Kidney tubule cell (primary cell): ENCODE data around the gene NUAK1.
A peak's percentile ranks its signal among the peaks of the same experiment; 100 is the strongest.

Source experiments
- DNase-seq: peaks from one replicate; pipeline ENCODE4 v3.0.0-alpha.2; 2018; ENCODE audit warnings: low spot score

Gene NUAK1

DNA sequence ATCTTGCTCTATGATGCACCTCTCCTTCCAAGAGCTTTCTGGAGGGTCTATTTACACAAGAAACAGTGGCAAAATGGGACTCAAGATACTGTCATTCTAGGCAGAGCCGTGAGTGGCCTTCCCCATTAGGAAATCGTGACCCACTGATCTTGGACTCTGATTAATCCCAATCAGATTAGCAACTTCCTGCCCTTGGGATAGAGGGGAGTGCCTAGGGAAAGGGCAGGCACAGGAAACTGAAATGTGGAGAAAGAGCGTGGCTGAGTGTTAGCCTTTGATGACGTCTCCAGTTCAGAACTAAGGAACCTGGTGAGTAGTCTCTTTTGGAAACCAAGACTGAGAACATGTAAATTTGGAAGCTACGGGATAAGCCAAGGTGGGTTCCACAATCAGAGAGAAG lies 76.1 kb downstream of the NUAK1 start:
- DNase-seq: no peak

DNA sequence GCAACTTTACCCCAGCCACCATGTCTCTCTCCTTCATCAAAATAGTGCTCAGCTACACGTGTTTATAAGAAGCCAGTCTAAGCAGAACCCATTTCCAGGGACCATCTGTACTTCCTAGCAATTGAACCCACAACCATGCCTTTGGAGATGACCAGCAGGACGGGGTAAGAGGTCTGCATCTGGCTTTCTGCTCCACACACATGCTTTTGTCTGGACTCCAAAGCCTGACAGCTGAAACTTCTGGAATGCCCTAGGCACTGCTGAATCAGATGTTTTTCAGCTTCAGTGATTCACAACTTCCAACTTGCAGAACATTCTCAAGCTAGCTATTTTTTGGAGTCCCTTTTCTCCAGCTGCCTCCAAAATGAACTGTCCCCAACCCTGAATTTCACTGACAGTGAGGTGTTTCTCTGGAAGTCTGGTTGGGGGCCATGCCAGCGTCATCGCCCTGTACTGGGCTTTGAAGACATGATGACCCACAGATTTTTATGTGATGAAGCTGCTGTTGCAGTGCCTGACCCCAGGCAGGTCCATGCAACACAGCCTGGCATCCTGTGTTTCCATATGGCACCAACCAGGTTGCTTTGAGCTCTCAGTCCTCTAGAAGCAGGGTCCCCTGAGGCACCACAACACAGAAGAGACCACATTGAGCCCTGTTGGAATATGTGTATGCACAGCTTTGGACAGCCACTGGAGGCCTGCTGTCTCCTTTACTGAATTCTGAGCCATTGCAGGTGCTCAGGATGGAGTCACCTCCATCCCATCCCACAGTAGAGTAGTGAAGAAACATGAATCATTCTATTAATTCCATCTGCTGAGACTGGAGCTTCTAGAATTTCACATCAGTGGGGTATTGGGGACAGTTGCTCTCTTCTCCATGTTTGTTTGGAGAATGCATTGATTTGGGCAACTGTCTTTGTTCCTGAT lies 80.2 kb downstream of the NUAK1 start:
- DNase-seq: peak; percentile 37

DNA sequence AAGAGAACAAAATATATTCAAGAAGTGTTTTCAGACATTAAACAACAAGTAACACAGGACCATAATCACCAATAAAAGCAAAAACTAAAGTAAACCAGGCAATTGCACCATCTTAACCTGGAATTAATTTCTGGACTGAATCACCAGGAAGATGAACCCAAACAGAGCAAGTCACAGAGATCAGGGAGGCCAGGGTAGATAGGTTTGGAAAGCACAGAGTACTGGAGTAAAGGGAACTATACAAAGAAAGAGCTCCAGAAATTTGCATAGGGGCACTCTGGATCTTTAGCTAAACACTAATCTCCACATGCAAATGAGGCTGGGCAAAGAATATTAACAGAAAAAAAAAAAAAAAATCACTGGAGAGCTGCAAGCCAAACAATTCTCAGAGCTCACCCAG lies 84.7 kb downstream of the NUAK1 start:
- no peak for DNase-seq

DNA sequence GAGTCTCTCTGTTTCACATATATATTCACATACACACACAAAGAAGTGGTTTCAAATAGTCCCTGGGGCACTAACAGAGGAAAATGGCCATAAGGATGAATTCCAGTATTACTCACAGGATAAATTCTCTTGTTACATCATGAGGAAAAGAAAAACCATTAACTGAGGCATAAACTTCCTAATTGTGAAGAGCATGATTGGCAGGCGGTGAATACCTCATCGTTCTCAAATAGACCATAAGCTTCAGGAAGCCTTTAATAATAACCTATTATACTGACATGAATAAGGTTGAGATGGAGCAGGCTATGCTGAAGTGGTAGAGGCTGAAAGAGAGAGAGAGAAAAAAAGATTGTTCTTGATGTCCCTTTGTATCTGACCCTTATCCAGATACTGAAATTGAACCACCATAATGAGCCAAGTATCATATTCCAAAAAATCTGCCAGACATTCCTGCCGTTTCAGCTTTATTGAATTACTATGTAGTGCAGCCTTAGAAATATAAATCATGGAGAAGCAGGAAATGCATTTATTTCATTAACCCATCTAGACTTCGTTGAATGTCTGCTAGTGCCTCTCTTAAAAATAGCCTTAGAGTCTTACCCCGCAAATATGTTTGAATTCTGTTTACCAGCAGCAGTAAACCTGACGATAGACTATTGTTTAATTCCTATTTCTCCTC lies 86.8 kb downstream of the NUAK1 start:
- DNase-seq: peak; percentile 49

DNA sequence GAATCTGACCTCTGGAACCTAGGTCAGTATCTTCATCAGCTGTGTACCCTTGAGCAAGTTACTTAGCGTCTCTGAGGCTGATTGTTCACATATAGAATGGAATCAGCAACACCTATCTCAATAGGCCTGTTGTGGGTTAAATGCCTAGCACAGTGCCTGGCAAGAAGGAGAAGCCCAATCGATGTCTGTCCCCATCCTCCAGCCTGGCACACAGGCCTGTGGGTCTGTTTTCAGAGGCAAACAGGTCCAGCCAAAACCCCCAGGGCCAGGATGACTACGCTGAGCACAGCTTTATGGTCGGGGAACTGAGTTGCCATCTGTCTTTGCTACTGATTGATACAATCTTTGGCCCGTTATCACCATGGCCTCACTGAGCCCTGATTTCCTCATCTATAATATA lies 89.2 kb downstream of the NUAK1 start:
- DNase-seq: no peak

DNA sequence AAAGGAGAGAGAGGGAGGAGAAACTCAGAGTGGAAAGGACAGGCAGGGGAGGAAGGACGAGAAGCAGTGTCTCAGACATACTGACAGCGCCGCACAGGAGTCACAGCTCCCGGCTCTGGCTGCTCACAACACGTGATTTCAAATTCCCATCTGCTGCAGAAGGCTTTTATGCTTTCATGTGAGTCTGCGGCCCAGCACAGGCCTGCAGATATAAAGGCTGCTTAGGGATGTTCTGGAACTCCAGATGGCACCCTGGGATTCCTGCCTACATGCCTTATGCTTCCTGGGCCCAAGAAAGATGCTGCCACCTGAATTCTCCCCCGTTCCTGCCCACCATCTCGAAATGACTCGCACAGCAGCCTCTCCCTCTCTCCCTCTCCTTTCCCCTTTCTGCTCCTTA lies 89.6 kb downstream of the NUAK1 start:
- DNase-seq: no peak

DNA sequence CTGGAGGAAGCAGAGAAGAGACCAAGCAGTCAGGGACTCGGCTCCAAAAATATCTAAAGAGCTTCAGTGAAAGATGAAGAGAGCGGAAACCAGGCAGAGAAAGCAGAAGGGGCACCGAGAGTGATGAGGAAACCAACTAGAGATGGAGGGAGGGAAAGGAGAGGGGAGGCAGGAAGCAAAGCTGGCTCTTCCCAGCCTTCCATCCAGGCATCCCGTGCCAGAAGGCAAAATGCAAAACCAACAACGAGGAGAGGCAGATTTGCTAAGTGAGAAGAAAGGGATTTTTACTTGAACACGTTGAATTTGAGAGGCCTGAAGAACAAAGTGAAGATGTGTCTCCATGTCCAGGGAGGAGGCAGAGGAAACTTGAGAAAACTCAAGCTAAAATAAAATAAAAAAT lies 90.1 kb downstream of the NUAK1 start:
- no peak for DNase-seq

DNA sequence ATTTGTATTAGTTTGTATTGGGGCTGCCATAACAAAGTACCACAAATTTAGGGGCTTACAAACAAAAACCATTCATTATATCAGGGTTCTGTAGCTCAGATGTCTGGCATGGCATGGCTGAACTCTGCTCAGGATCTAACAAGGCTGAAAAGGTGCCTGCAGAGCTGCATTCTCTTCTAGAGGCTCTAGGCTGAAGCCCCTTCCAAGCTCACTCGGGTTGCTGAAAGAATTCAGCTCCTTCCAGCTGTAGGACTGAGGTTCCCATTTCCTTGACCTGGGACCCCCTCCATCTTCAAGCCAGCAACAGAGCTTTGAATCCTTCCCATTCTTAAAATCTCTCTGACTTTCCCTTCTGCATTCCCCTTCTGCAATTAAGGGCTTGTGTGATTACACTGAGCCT lies 90.7 kb downstream of the NUAK1 start:
- no peak for DNase-seq

DNA sequence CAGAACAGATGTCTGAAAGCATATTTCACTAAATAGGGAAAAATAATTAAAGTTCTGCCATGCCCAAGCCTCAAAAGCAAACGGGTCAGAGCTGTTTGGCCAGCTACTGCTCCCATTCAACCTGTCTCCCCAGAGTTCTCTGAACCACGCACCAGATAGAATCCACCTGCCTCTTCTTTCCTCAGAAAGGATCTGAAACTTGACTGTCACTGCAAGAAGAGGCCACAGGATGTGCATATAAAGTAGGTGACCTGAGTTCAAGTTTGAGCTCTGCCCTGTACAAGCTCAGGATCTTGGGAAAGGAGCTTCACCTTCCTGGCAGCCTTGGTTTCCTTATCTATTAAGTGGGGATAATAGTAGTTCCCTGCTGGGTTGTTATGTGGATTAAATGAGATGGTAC lies 91.8 kb downstream of the NUAK1 start:
- DNase-seq: no peak

DNA sequence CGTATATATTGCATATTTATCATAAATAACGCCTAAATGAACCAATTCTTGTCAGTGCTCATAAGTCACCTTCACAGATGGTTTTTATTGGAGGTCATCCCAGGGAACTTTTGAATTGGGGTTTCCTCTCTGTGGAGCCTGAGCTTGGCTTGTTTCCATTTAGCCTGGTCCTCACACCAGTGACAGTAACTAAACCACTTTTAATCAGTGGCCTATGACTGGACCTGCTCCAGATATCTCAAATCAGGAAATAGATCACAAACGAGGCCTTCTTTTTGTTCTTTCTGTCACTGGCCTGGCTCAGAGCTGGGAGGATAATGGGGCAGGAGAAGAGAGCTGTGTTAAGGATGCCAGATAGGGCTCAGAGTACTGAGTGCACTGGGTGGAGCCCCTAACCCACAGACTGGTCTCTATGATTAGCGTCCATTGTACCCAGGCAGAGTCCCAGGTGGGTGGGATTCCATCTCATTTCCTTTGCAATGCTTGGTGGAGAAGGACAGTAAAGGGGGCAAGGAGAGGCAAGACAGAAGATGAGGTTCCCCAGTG lies 92.4 kb downstream of the NUAK1 start:
- no peak for DNase-seq

DNA sequence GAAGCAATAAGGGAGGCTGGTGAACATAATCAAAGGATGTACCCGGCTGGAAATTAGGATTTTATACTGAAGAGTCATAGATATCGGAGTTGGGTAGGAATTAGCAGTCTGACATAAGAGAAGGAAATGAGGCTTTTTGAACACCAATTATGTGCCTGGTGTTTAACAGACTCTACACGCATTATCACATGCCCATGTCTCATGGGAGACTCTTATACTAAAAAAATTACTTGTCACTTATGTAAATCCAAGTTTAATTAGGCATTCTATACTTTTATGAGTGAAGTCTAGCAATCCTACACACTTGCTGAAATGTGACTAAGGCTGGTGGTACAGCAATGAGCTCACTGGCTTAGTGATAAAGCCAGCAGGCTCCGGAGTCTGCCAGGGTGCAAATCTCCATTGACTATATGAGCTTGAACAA lies 93.5 kb downstream of the NUAK1 start:
- DNase-seq: no peak

DNA sequence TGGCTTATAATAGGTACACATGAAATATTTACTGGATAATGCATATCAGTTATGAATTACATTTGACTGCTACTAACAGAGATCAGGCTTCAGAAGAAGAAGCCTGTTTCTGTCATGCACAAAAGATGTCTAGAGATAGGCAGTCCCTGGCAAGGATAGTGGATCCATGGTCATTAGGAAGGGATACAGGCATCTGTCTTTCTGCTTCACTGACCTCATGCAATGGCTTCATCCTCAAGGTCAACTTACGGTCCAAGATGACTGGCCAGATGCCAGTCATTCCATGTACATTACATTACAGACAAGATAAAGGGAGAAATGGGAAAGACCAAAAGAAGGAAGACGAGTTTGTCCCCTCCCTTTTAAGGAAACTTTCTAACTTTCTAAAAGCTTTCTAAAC lies 94.0 kb downstream of the NUAK1 start:
- DNase-seq: peak; percentile 83

DNA sequence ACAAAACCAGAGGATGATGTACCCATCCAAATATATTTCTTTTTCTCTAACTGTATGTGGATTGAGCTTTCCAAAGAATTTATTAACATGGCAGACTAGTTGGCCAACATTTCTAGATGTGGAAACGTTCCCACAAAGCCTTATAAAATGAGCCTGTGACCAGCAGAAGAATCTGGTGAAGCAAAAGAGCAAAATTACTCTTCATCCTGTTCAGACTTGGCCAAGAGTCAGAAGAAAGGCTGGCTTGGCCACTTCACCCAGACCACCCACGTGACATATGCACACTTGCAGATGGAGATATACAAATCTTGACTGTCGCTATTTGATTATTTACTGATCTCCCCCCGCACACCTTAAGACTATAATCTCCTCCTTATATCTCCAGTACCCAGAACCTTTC lies 96.7 kb downstream of the NUAK1 start:
- no peak for DNase-seq

DNA sequence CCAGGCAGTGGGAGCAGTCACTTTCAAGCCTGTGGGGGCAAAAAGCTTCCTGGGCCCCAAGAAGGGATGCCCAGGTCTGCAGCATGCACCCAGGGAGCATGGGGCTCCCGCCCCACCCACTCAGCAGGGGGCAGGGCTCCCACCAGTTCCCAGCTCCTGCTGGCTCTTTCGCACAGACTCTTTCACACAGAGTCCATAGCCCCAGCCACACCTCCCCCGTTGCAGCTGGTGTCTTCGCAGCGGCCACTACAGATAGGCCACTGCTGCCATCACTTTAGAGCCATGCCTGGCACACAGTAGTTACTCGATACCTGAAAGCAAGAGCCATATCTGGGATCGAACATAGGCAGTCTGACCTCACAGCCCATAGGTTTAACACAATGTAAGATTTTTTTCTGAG lies 98.2 kb downstream of the NUAK1 start:
- no peak for DNase-seq

DNA sequence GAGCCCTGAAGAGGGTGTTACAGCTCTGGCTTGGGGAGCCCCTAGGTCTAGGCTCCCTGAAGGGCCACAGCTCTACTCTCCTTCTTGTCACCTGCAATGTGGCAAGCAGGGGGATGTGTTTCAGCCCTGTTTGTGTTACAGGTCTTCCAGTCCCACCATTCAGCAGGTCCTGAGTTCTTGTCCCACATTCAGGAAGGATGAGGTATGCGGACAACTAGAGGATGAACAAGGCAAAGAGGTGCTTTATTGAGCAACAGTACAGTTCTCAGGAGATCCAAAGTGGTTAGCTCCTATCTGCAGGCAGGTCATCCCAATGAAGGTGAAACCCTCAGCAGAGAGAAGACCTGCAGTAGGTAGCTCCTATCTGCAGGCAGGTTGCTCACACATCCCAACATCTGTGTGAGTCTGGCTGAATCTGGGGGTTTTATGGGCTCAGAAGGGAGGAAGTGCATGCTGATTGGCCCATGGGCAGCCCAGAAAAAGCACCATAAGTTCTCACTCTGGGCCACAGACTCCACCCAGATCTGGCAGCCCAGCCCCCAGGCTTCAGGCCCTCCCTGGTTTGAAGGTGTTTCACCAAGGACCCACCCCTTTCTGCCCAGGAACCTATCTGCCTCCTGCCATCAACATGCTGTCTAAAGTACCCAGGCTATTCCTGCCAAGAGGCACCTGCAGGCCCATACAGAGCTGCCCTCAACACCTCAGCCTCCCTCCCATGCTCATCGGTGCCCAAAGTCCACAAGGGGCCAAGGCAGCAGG lies 98.9 kb downstream of the NUAK1 start:
- DNase-seq: no peak

DNA sequence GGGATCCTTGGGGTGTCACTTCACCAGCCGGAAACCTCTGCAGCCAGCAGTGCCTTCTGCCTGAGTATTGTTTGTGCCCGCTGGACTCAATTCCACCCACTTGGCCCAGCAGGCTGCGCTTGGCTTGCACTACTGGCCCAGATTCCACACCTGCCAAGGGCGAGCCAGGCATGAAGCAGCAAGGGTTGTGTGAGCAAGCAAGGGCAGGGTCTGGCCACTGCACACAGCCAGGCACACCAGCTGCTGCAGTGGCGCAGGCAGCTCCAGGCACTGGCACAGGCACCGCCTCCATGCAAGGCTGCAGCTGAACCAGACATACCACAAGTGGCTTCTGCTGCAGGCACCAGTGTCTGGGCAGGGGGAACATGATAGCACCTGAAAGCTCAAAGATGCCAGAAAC lies 99.5 kb downstream of the NUAK1 start:
- no peak for DNase-seq

DNA sequence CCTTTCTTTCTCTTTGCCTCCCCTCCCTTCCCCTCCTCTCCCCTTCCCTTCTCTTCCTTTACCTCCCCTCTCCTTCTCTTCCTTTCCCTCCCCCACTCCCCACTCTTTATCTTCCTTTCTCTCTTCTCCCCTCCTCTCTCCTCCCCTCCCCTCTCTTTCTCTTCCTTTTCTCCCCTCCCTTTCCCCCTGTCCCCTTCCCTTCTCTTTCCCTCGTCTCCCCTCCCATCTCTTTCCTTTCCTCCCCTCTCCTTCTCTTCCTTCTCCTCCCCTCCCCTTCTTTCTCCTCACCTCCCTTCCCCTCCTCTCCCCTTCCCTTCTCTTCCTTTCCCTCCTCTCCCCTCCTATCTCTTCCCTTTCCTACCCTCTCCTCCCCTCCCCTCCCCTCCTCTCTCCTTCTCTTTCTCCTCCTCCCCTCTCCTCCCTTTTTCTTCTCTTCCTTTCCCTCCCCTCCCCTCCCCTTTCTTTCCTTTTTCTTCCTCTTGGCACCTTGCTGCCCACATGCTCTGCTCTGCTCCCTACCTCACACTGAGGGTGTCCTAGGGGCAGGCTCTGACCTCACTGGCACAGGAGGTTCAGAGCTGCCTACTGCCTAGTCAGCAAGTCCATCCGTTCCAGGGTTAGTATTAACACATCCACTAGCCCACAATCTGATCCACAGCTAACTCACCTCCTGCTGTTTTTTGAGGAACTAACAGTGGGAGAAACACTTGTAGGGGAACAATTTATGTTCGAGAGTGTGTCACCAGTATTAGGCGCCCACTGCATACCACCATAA lies 101.0 kb downstream of the NUAK1 start:
- DNase-seq: peak; percentile 35

DNA sequence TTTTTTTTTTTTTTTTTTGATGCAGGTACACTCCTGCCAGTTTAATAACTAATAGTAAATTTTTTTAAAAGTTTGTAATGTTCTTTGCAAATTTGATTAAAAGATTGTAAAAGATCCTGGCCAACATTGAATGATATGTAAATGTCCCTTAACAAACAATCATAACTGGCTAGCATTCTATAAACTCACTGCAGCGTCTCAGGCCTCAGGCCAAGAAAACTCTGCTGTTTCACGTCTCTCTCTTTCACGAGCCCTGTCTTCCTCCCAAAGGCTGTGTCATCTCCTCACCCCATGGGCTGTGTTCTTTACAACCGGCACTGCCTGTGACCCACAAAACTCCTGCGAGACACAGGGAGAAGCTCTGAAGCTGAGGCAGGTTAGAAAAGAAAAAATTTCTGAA lies 103.3 kb downstream of the NUAK1 start:
- DNase-seq: no peak

DNA sequence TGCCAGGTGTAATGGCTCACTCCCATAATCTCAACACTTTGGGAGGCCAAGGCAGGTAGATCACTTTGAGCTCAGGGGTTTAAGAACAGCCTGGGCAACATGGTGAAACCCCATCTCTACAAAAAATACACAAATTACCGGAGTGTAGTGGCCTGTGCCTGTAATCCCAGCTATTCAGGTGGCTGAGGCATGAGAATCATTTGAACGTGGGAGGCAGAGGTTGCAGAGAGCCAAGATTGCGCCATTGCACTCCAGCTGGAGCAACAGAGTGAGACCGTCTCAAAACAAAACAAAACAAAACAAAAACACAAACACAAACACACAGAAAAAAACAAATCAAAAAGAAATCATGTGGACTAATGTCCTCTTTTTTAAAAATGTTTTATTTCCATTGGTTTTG lies 104.4 kb downstream of the NUAK1 start:
- no peak for DNase-seq

DNA sequence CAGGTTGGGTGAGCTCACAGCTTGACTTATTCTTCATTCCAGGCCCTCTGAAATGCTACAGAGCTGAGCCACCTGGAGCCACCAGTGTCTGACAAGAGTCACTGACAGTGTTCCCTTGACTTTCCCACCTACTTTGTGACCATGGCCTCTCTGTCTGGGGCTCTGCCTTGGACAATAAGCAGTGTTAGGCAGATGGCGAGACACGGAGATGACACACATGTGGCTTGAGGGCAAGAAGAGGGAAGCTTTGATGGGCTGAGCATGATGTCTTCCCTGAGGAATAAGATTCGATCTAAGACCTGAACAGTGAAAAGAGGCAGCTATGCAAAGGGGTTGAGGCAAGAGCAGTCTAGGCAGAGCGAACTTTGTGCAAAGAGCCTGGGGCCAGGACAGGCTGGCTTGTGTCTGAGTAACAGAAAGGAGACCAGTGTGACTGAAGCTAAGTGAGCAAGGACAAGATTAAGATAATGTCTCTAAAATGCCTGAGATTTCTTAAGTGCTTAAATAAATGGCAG lies 105.5 kb downstream of the NUAK1 start:
- no peak for DNase-seq

DNA sequence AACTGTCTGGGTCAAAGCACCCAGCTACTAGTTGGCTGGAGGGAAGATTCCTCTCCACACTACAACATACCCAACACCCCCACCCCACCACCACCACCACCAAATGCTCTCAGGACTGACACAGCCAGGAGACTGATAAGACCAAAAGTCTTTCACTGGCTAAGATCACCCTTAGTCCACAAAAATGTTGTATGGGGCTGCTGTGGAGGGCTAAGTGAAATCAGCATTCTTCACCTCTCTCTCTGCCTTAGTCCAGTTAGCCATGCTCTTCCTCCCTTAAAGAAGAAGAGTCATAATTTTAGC lies 106.2 kb downstream of the NUAK1 start:
- DNase-seq: no peak
